T-helper 1 cell treated with Interleukin-12 subunit alpha and Interleukin-12 subunit beta and Interleukin-4 antibody, amounts not matched to agents 30 ng/mL and 1 ng/mL, for 36 hours (primary cell): Measurements from ENCODE around the gene RAD51B. TPM values are rescaled to one million over a fixed set of nuclear protein-coding genes. Genes with fewer than 3 reads are reported as not detected.

Source experiments
- intact Hi-C: fragments of 100-400 bp; cut with micrococcal nuclease; formaldehyde crosslinking; loops from one replicate; pipeline ENCODE4 v1.15.1; 2024
- total RNA-seq: library from RNA; stranded (reverse); gene quantifications from 2 replicates; pipeline ENCODE4 v1.2.3, GENCODE V29; 2022

The RAD51B gene
- total RNA-seq, 1 donor from 2014 or later = 24.4 TPM

- intact Hi-C loops = no loop called here
Measured at GRCh38 chr14:68226523-68226922, 406.9 kb downstream of the RAD51B start.

- intact Hi-C loops = no loop called here
Measured at GRCh38 chr14:68228656-68229055, 409.1 kb downstream of the RAD51B start.

- intact Hi-C loops = no loop called here
Measured at GRCh38 chr14:68229423-68230100, 410.0 kb downstream of the RAD51B start.

- intact Hi-C loops = no loop called here
Measured at GRCh38 chr14:68230202-68230949, 410.8 kb downstream of the RAD51B start.

- intact Hi-C loops = no loop called here
Measured at GRCh38 chr14:68230950-68231717, 411.6 kb downstream of the RAD51B start.

- intact Hi-C loops = loop anchor here (1.0 kb wide), 1 partner anchor 22 kb away; no protein-coding TSS in a partner anchor
Measured at GRCh38 chr14:68231898-68232297, 412.3 kb downstream of the RAD51B start.

GRCh38 chr14:68232300-68233055 is 412.9 kb downstream of the RAD51B start:
- intact Hi-C loops = loop anchor here (1.0 kb wide), 1 partner anchor 22 kb away; no protein-coding TSS in a partner anchor

- intact Hi-C loops = no loop called here
Measured at GRCh38 chr14:68233101-68233784, 413.7 kb downstream of the RAD51B start.

GRCh38 chr14:68234101-68234905 is 414.7 kb downstream of the RAD51B start:
- intact Hi-C loops = no loop called here

- intact Hi-C loops = no loop called here
Measured at GRCh38 chr14:68235011-68235410, 415.4 kb downstream of the RAD51B start.

- intact Hi-C loops = no loop called here
Measured at GRCh38 chr14:68236582-68237458, 417.2 kb downstream of the RAD51B start.

- intact Hi-C loops = no loop called here
Measured at GRCh38 chr14:68238551-68238950, 419.0 kb downstream of the RAD51B start.

- intact Hi-C loops = no loop called here
Measured at GRCh38 chr14:68238976-68239375, 419.4 kb downstream of the RAD51B start.

GRCh38 chr14:68239988-68240771 is 420.6 kb downstream of the RAD51B start:
- intact Hi-C loops = no loop called here

GRCh38 chr14:68241862-68242487 is 422.4 kb downstream of the RAD51B start:
- intact Hi-C loops = no loop called here

GRCh38 chr14:68243450-68244010 is 424.0 kb downstream of the RAD51B start:
- intact Hi-C loops = no loop called here
